Measurements from ENCODE around the gene STAMBP.

STAMBP gene

GRCh38 chr2:73911548-73912208 is 82.9 kb downstream of the STAMBP start:
- no peak for TF ChIP-seq CTCF (IDR thresholded peaks at IDR 0.05; ENCODE audit: low read depth, low read length)
- no peak for TF ChIP-seq EZH2phosphoT487 (IDR thresholded peaks at IDR 0.05; ENCODE audit: low read depth)
- H3K9ac ChIP-seq (ENCODE audit: low read length): no peak overlapping the region
- H3K4me1 ChIP-seq (ENCODE audit: low read length): no peaks in the 10 kb centered on the region
- no peak overlapping the region for H3K4me2 ChIP-seq (ENCODE audit: low read length)
- no peak overlapping the region for H3K4me3 ChIP-seq (ENCODE audit: low read length)
- H3K9me3 ChIP-seq (ENCODE audit: insufficient read depth, low read length): no peaks in the 10 kb centered on the region
- H3K79me2 ChIP-seq (ENCODE audit: low read length): no peaks in the 10 kb centered on the region
- no peak overlapping the region for H2AFZ ChIP-seq (ENCODE audit: low read depth, low read length)
- H4K20me1 ChIP-seq (ENCODE audit: insufficient read depth, low read length): no peaks in the 10 kb centered on the region
- no peaks in the 10 kb centered on the region for H3K27me3 ChIP-seq (ENCODE audit: low read depth, low read length)
- peaks cover 56% of the 10 kb centered on the region for H3K36me3 ChIP-seq (replicated peaks; ENCODE audit: low read depth, low read length)
- no peak overlapping the region for H3K27ac ChIP-seq (ENCODE audit: low read length)

- TF ChIP-seq CTCF (IDR thresholded peaks at IDR 0.05; ENCODE audit: low read depth, low read length) (no peak), EZH2phosphoT487 (IDR thresholded peaks at IDR 0.05; ENCODE audit: low read depth) (no peak)
- H3K9me3 ChIP-seq (ENCODE audit: insufficient read depth, low read length): no peaks in the 10 kb centered on the region
- H3K36me3 ChIP-seq (replicated peaks; ENCODE audit: low read depth, low read length): peaks cover 64% of the 10 kb centered on the region
- H3K4me2 ChIP-seq (ENCODE audit: low read length): no peak overlapping the region
- no peaks in the 10 kb centered on the region for H3K27me3 ChIP-seq (ENCODE audit: low read depth, low read length)
- H3K4me1 ChIP-seq (ENCODE audit: low read length): no peaks in the 10 kb centered on the region
- no peak overlapping the region for H3K4me3 ChIP-seq (ENCODE audit: low read length)
- H3K27ac ChIP-seq (ENCODE audit: low read length): no peak overlapping the region
- no peaks in the 10 kb centered on the region for H4K20me1 ChIP-seq (ENCODE audit: insufficient read depth, low read length)
- no peak overlapping the region for H3K9ac ChIP-seq (ENCODE audit: low read length)
- no peaks in the 10 kb centered on the region for H3K79me2 ChIP-seq (ENCODE audit: low read length)
- H2AFZ ChIP-seq (ENCODE audit: low read depth, low read length): no peak overlapping the region
These were observed 84.8 kb downstream of the STAMBP start for GRCh38 chr2:73913414-73914054.

GRCh38 chr2:73914667-73915066 is 85.9 kb downstream of the STAMBP start:
- TF ChIP-seq CTCF (IDR thresholded peaks at IDR 0.05; ENCODE audit: low read depth, low read length) (no peak), EZH2phosphoT487 (IDR thresholded peaks at IDR 0.05; ENCODE audit: low read depth) (no peak)
- no peak overlapping the region for H3K9ac ChIP-seq (ENCODE audit: low read length)
- no peak overlapping the region for H3K4me3 ChIP-seq (ENCODE audit: low read length)
- H3K27me3 ChIP-seq (ENCODE audit: low read depth, low read length): no peaks in the 10 kb centered on the region
- H3K9me3 ChIP-seq (ENCODE audit: insufficient read depth, low read length): no peaks in the 10 kb centered on the region
- H3K79me2 ChIP-seq (ENCODE audit: low read length): no peaks in the 10 kb centered on the region
- H4K20me1 ChIP-seq (ENCODE audit: insufficient read depth, low read length): no peaks in the 10 kb centered on the region
- no peak overlapping the region for H3K4me2 ChIP-seq (ENCODE audit: low read length)
- H3K27ac ChIP-seq (ENCODE audit: low read length): no peak overlapping the region
- peaks cover 62% of the 10 kb centered on the region for H3K36me3 ChIP-seq (replicated peaks; ENCODE audit: low read depth, low read length)
- H3K4me1 ChIP-seq (ENCODE audit: low read length): no peaks in the 10 kb centered on the region
- no peak overlapping the region for H2AFZ ChIP-seq (ENCODE audit: low read depth, low read length)

- Histone ChIP-seq H4K20me1 (ENCODE audit: insufficient read depth, low read length) (no peaks in the 10 kb centered on the region), H2AFZ (ENCODE audit: low read depth, low read length) (no peak overlapping the region), H3K9ac (ENCODE audit: low read length) (no peak overlapping the region), H3K9me3 (ENCODE audit: insufficient read depth, low read length) (no peaks in the 10 kb centered on the region), H3K4me3 (ENCODE audit: low read length) (no peak overlapping the region), H3K4me1 (ENCODE audit: low read length) (no peaks in the 10 kb centered on the region), H3K27me3 (ENCODE audit: low read depth, low read length) (no peaks in the 10 kb centered on the region), H3K36me3 (replicated peaks; ENCODE audit: low read depth, low read length) (peaks cover 66% of the 10 kb centered on the region), H3K79me2 (ENCODE audit: low read length) (no peaks in the 10 kb centered on the region), H3K27ac (ENCODE audit: low read length) (no peak overlapping the region), H3K4me2 (ENCODE audit: low read length) (no peak overlapping the region)
- TF ChIP-seq CTCF (IDR thresholded peaks at IDR 0.05; ENCODE audit: low read depth, low read length) (no peak), EZH2phosphoT487 (IDR thresholded peaks at IDR 0.05; ENCODE audit: low read depth) (no peak)
These were observed 86.8 kb downstream of the STAMBP start for GRCh38 chr2:73915437-73915993.

Measured in OCI-LY3 (cell line).